Neutrophil (primary cell): Measurements from ENCODE around the gene GRAMD4.
A peak's percentile ranks its signal among the peaks of the same experiment; 100 is the strongest.

Experiments used
- H3K27ac ChIP-seq: fragments of 200-600 bp; sonication (generic); 2 replicates; pipeline ENCODE4 v1.5.1; 2016; ENCODE audit warnings: mild to moderate bottlenecking, moderate library complexity
- H3K27me3 ChIP-seq: fragments of 200-600 bp; sonication (generic); 2 replicates; pipeline ENCODE4 v1.6.0; 2016; ENCODE audit warnings: mild to moderate bottlenecking
- H3K36me3 ChIP-seq: fragments of 200-600 bp; sonication (generic); 2 replicates; pipeline ENCODE4 v1.5.1; 2017
- H3K4me1 ChIP-seq, 2 experiments: fragments of 200-600 bp in 1 of 2; sonication (generic) in 1 of 2; 1 replicate in 1 of 2; 2 replicates in 1 of 2; pipeline versions ENCODE4 v1.5.1 to v1.6.1; 2013 to 2016; ENCODE audit warnings: low read depth in 1 of 2, low read length in 1 of 2, mild to moderate bottlenecking in 1 of 2, moderate library complexity in 1 of 2; ENCODE audit not compliant: control insufficient read depth in 1 of 2, insufficient read depth in 1 of 2
- H3K4me3 ChIP-seq, 2 experiments: fragments of 200-600 bp in 1 of 2; sonication (generic) in 1 of 2; 1 replicate in 1 of 2; 2 replicates in 1 of 2; pipeline ENCODE4 v1.5.1; 2013 to 2016; ENCODE audit warnings: low read depth in 1 of 2, low read length in 1 of 2, mild to moderate bottlenecking in 1 of 2, moderate library complexity in 1 of 2
- H3K9me3 ChIP-seq: fragments of 200-600 bp; sonication (generic); 2 replicates; pipeline ENCODE4 v1.5.1; 2016
- CTCF ChIP-seq: fragments of 200-600 bp; sonication (generic); IDR thresholded peaks from 2 replicates; pipeline ENCODE4 v1.5.1; 2016; ENCODE audit warnings: antibody characterized with exemption

Gene GRAMD4

GRCh38 chr22:46684706-46685105 is 64.5 kb downstream of the GRAMD4 start:
- Histone ChIP-seq H3K27me3 (no peaks in the 10 kb centered on the region), H3K4me3 (no peak overlapping the region), H3K27ac (peak overlapping the region; percentile 56), H3K36me3 (peaks cover 70% of the 10 kb centered on the region), H3K9me3 (no peaks in the 10 kb centered on the region), H3K4me1 (peaks cover 45 to 47% of the 10 kb centered on the region in 2 experiments)
- TF ChIP-seq CTCF: no peak

- H3K4me3 ChIP-seq: peak overlapping the region; percentile 10 to 16
Observed at GRCh38 chr22:46686221-46687047, 66.2 kb downstream of the GRAMD4 start.

GRCh38 chr22:46687048-46687444 is 66.9 kb downstream of the GRAMD4 start:
- H3K4me3 ChIP-seq: no peak overlapping the region

More at GRCh38 chr22:46686221-46687047, 66.2 kb downstream of the GRAMD4 start:
- no peaks in the 10 kb centered on the region for H3K27me3 ChIP-seq
- peak overlapping the region; percentile 70 for H3K27ac ChIP-seq
- no peak for TF ChIP-seq CTCF
- H3K36me3 ChIP-seq: peaks cover 81% of the 10 kb centered on the region
- no peaks in the 10 kb centered on the region for H3K9me3 ChIP-seq
- peaks cover 45 to 47% of the 10 kb centered on the region in 2 experiments for H3K4me1 ChIP-seq

GRCh38 chr22:46687460-46687859 is 67.3 kb downstream of the GRAMD4 start:
- H3K27me3 ChIP-seq: no peaks in the 10 kb centered on the region
- no peaks in the 10 kb centered on the region for H3K9me3 ChIP-seq
- peaks cover 45 to 47% of the 10 kb centered on the region in 2 experiments for H3K4me1 ChIP-seq
- H3K4me3 ChIP-seq: no peak overlapping the region
- H3K27ac ChIP-seq: peak overlapping the region; percentile 70
- no peak for TF ChIP-seq CTCF
- peaks cover 85% of the 10 kb centered on the region for H3K36me3 ChIP-seq

More at GRCh38 chr22:46687048-46687444, 66.9 kb downstream of the GRAMD4 start:
- Histone ChIP-seq H3K36me3 (peaks cover 86% of the 10 kb centered on the region), H3K27ac (peak overlapping the region; percentile 70), H3K9me3 (no peaks in the 10 kb centered on the region), H3K27me3 (no peaks in the 10 kb centered on the region), H3K4me1 (peaks cover 45 to 47% of the 10 kb centered on the region in 2 experiments)
- TF ChIP-seq CTCF: no peak

- no peak for TF ChIP-seq CTCF
- no peak overlapping the region for H3K27ac ChIP-seq
- peaks cover 34 to 35% of the 10 kb centered on the region in 2 experiments for H3K4me1 ChIP-seq
- no peak overlapping the region for H3K4me3 ChIP-seq
- H3K27me3 ChIP-seq: no peaks in the 10 kb centered on the region
- no peaks in the 10 kb centered on the region for H3K9me3 ChIP-seq
- H3K36me3 ChIP-seq: peaks cover 94% of the 10 kb centered on the region
Observed at GRCh38 chr22:46688949-46689348, 68.8 kb downstream of the GRAMD4 start.
